Smooth muscle cell (in vitro differentiated cells): Measurements from ENCODE around the gene CYP27C1. TPM values are rescaled to one million over a fixed set of nuclear protein-coding genes. Genes with fewer than 3 reads are reported as not detected.

ENCODE experiments used
- DNase-seq: peaks from one replicate; lab custom pipeline; 2025; ENCODE audit not compliant: unreplicated experiment; lab: John Stamatoyannopoulos, UW
- H2AFZ ChIP-seq: fragments of 200-600 bp; sonication (generic); 2 replicates; pipeline ENCODE4 v1.6.0; 2016; ENCODE audit warnings: antibody characterized with exemption, low read depth, mild to moderate bottlenecking
- H3F3A ChIP-seq: fragments of 200-600 bp; sonication (generic); 2 replicates; pipeline ENCODE4 v1.6.0; 2017; ENCODE audit warnings: antibody characterized with exemption, low read depth
- H3K27ac ChIP-seq: fragments of 200-600 bp; sonication (generic); 2 replicates; pipeline ENCODE4 v1.5.1; 2016; ENCODE audit warnings: low read depth, mild to moderate bottlenecking
- H3K27me3 ChIP-seq: fragments of 200-600 bp; sonication (generic); 2 replicates; pipeline ENCODE4 v1.6.1; 2016; ENCODE audit warnings: low read depth, mild to moderate bottlenecking
- H3K36me3 ChIP-seq: fragments of 200-600 bp; sonication (generic); 2 replicates; pipeline ENCODE4 v1.5.1; 2016; ENCODE audit warnings: low read depth
- H3K4me1 ChIP-seq: fragments of 200-600 bp; sonication (generic); 2 replicates; pipeline ENCODE4 v1.5.1; 2016; ENCODE audit warnings: low read depth
- H3K4me2 ChIP-seq: fragments of 200-600 bp; sonication (generic); 2 replicates; pipeline ENCODE4 v1.6.0; 2016; ENCODE audit warnings: mild to moderate bottlenecking
- H3K4me3 ChIP-seq: fragments of 200-600 bp; sonication (generic); 2 replicates; pipeline ENCODE4 v1.5.1; 2016; ENCODE audit warnings: mild to moderate bottlenecking
- H3K79me2 ChIP-seq: fragments of 200-600 bp; sonication (generic); 2 replicates; pipeline ENCODE4 v1.6.0; 2016; ENCODE audit warnings: low read depth, mild to moderate bottlenecking
- H3K9ac ChIP-seq: fragments of 200-600 bp; sonication (generic); 2 replicates; pipeline ENCODE4 v1.6.0; 2016; ENCODE audit warnings: low read depth
- H3K9me3 ChIP-seq: fragments of 200-600 bp; sonication (generic); replicated peaks from 2 replicates; pipeline ENCODE4 v1.5.1; 2016; ENCODE audit warnings: low read depth
- H4K20me1 ChIP-seq: fragments of 200-600 bp; sonication (generic); 2 replicates; pipeline ENCODE4 v1.6.0; 2016; ENCODE audit warnings: low read depth
- WGBS: methylation state at CpG from one replicate; pipeline ENCODE4 v1.1.7; 2016; ENCODE audit warnings: low lambda C conversion rate; 5-methylcytosine and 5-hydroxymethylcytosine counted together
- polyA plus RNA-seq: library from polyadenylated mRNA; unstranded; fragments of >200 nt; fragmentation: Nextera tagmentation; extraction: Ambion mirVana; gene quantifications from 2 replicates; pipeline ENCODE4 v1.2.1, GENCODE V29; 2016
- total RNA-seq: library from RNA; depleted of rRNA; stranded (reverse); fragments of >200 nt; gene quantifications from 2 replicates; pipeline ENCODE4 v1.2.3, GENCODE V29; 2014
- TF ChIP-seq, protein P1 (sequence below): fragments of 200-600 bp; sonication (generic); IDR thresholded peaks from 2 replicates; pipeline ENCODE4 v1.5.1; 2017; ENCODE audit warnings: borderline replicate concordance, mild to moderate bottlenecking, antibody characterized with exemption; ENCODE audit not compliant: insufficient read depth, poor library complexity, severe bottlenecking

CYP27C1 gene
- total and polyA plus RNA-seq, 2 experiments from 2014 or later = 2.0 to 5.0 TPM

DNA sequence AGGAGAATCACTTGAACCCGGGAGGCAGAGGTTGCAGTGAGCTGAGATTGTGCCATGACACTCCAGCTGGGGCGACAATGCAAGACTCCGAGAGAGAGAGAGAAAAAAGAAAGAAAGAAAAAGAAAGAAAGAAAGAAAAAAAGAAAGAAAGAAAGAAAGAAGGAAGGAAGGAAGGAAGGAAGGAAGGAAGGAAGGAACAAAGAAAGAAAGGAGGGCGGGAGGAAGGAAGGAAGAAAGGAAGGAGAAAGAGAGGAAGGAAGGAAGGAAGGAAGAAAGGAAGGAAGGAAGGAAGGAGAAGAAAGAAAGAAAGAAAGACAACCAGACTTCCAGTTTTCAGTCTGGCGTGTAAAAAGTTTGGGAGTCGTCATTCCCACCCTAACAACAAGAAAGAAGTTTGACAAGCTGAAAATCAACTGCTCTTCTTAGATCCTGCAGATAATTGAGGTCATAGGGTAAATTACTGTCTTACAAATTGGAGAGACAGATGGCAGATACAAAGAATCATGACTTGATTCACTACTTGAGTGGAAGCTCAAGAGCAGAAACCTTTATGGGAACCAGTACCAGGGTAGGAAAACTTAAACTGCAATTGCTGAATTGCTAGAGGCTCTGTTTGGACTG is 15.1 kb upstream of the CYP27C1 start:
- no peaks in the 10 kb centered on the region for H3K36me3 ChIP-seq
- no peak for DNase-seq
- TF ChIP-seq, protein P1, sequence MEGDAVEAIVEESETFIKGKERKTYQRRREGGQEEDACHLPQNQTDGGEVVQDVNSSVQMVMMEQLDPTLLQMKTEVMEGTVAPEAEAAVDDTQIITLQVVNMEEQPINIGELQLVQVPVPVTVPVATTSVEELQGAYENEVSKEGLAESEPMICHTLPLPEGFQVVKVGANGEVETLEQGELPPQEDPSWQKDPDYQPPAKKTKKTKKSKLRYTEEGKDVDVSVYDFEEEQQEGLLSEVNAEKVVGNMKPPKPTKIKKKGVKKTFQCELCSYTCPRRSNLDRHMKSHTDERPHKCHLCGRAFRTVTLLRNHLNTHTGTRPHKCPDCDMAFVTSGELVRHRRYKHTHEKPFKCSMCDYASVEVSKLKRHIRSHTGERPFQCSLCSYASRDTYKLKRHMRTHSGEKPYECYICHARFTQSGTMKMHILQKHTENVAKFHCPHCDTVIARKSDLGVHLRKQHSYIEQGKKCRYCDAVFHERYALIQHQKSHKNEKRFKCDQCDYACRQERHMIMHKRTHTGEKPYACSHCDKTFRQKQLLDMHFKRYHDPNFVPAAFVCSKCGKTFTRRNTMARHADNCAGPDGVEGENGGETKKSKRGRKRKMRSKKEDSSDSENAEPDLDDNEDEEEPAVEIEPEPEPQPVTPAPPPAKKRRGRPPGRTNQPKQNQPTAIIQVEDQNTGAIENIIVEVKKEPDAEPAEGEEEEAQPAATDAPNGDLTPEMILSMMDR = no peak
- 92% methylated on average over 6 of the region's 6 CpGs for WGBS
- H3K4me3 ChIP-seq = no peak overlapping the region
- no peaks in the 10 kb centered on the region for H3K79me2 ChIP-seq
- no peak overlapping the region for H3K4me2 ChIP-seq
- no peak overlapping the region for H3K27ac ChIP-seq
- H3K4me1 ChIP-seq = no peaks in the 10 kb centered on the region
- no peaks in the 10 kb centered on the region for H3F3A ChIP-seq
- no peaks in the 10 kb centered on the region for H3K27me3 ChIP-seq
- H3K9me3 ChIP-seq = no peaks in the 10 kb centered on the region
- no peak overlapping the region for H3K9ac ChIP-seq
- no peaks in the 10 kb centered on the region for H4K20me1 ChIP-seq
- no peak overlapping the region for H2AFZ ChIP-seq

DNA sequence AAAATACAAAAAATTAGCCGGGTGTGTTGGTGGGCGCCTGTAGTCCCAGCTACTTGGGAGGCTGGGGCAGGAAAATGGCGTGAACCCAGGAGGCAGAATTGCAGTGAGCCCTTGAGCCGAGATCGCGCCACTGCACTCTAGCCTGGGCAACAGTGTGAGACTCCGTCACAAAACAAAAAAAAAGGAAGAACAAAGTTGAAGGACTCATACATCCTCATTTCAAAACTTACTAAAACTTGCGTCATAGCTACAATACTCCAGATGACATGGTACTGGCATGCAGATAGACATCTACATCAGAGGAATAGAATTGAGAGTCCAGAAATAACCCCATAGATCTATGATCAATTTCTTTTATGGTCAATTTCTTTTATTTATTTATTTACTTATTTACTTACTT is 13.6 kb upstream of the CYP27C1 start:
- Histone ChIP-seq H3F3A (no peaks in the 10 kb centered on the region), H3K4me2 (no peak overlapping the region), H4K20me1 (no peaks in the 10 kb centered on the region), H3K79me2 (no peaks in the 10 kb centered on the region), H3K27me3 (no peaks in the 10 kb centered on the region), H3K4me1 (no peaks in the 10 kb centered on the region), H2AFZ (no peak overlapping the region), H3K4me3 (no peak overlapping the region), H3K36me3 (no peaks in the 10 kb centered on the region), H3K27ac (no peak overlapping the region), H3K9me3 (no peaks in the 10 kb centered on the region), H3K9ac (no peak overlapping the region)
- DNase-seq = no peak
- WGBS = 98% methylated on average over 8 of the region's 8 CpGs
- TF ChIP-seq, protein P1 = no peak

DNA sequence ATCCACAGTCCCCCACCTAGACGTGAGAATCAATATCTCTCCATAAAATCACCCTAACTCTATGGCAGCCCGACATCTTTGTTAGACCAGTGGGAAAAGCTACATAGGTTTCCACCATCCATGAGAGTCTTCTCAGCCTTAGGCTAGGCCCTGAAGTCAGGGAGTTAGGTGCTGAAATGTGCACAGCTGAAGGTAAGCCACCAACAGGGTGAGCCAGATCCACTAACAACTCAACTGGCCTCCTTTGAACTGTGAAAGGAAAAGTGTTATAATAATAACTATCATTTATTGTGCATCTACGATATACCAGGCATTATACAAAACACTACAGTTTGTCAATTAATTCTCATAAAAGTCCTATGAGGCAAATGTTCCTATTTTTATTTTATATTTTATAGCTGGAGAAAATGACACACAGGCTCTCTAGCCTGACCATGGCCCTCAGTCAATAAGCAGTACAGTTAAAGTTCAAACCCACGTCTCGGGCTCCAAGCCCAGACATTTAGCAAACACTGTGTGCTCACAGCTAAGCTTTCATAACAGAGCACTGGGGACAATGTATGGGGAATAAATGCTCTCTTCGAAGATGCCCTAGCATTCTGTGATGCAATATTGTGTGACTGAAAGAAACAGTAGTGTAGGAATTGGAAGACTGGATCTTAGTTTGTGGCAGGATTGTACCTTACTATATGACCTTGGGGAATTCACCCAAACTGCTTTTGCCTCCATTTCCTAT is 11.2 kb upstream of the CYP27C1 start:
- no peak overlapping the region for H3K4me2 ChIP-seq
- no peaks in the 10 kb centered on the region for H3K79me2 ChIP-seq
- H4K20me1 ChIP-seq = no peaks in the 10 kb centered on the region
- TF ChIP-seq, protein P1 = no peak
- no peak overlapping the region for H3K9ac ChIP-seq
- no peak for DNase-seq
- H3K4me3 ChIP-seq = no peak overlapping the region
- 89% methylated on average over 6 of the region's 6 CpGs for WGBS
- H3F3A ChIP-seq = peaks cover under 1% of the 10 kb centered on the region
- no peaks in the 10 kb centered on the region for H3K4me1 ChIP-seq
- no peaks in the 10 kb centered on the region for H3K9me3 ChIP-seq
- H2AFZ ChIP-seq = no peak overlapping the region
- no peaks in the 10 kb centered on the region for H3K36me3 ChIP-seq
- no peaks in the 10 kb centered on the region for H3K27me3 ChIP-seq
- H3K27ac ChIP-seq = no peak overlapping the region
